ENCODE measurements around the gene SPDYE4.

The SPDYE4 gene

DNA sequence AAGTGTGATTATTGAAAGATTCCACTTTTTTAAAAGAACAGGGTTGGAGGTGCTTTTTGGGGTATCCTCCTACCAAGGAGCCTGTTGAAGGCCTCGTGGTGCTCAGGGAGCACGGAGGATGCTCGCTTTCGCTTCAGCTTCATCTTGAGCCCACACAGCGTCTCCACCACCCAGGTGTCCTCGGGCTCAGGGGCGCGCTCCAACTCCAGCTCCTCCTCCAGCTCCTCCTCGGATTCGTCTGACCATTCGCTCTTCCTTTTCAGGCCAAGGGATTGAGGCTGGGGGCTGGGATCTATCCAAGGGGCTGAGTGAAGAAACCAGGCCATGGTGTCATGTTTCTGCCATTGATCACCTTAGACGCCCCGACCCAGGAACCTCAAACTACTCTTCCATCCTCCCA is 1.2 kb downstream of the SPDYE4 start:
- no peak for ATAC-seq (replicated peaks)
- peaks cover 0 to 2% of the 10 kb centered on the region in 2 donors for H3K9me3 Mint-ChIP-seq
- no peaks in the 10 kb centered on the region for H3K36me3 Mint-ChIP-seq (ENCODE audit: insufficient read depth)

GRCh38 chr17:8755590-8756255 is 2.6 kb downstream of the SPDYE4 start:
- H3K4me3 Mint-ChIP-seq = no peak overlapping the region
- peaks cover 42 to 54% of the 10 kb centered on the region in 2 donors for H3K27me3 Mint-ChIP-seq
- H3K9me3 Mint-ChIP-seq = no peaks in the 10 kb centered on the region
- no peak overlapping the region for H3K27ac Mint-ChIP-seq
- DNase-seq (no peak), ATAC-seq (replicated peaks) (no peak)
- no peaks in the 10 kb centered on the region for H3K36me3 Mint-ChIP-seq (ENCODE audit: insufficient read depth)
- H3K4me1 Mint-ChIP-seq (ENCODE audit: low read depth in 2 of 2) = no peaks in the 10 kb centered on the region

More for the DNA sequence above, 1.2 kb downstream of the SPDYE4 start:
- no peak overlapping the region for H3K4me3 Mint-ChIP-seq
- no peaks in the 10 kb centered on the region for H3K4me1 Mint-ChIP-seq (ENCODE audit: low read depth in 2 of 2)
- no peak for DNase-seq
- H3K27ac Mint-ChIP-seq = no peak overlapping the region
- peaks cover 51 to 64% of the 10 kb centered on the region in 2 donors for H3K27me3 Mint-ChIP-seq

DNA sequence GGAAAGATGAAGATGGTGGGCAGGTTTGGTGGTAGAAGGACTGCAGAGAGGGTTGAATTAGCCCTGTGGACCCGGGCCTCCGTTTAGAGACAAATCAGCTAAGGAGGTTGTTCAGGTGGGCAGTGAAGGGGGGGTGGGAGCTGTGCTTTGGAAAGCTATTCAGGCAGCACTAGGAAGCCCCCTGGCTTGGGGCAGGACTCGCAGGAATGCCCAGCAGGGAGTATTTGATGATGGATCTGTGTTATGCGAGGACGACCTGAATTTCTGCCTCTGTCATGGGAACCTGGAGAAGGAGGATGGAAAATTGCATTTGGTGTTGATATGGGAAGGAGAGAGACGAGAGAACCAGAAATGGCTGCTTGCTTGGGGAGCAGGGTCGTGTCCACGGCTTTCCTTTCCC is 3.5 kb downstream of the SPDYE4 start:
- no peaks in the 10 kb centered on the region for H3K36me3 Mint-ChIP-seq (ENCODE audit: insufficient read depth)
- no peak overlapping the region for H3K27ac Mint-ChIP-seq
- DNase-seq (no peak), ATAC-seq (replicated peaks) (no peak)
- peaks cover 42 to 53% of the 10 kb centered on the region in 2 donors for H3K27me3 Mint-ChIP-seq
- no peaks in the 10 kb centered on the region for H3K4me1 Mint-ChIP-seq (ENCODE audit: low read depth in 2 of 2)
- no peaks in the 10 kb centered on the region for H3K9me3 Mint-ChIP-seq
- no peak overlapping the region for H3K4me3 Mint-ChIP-seq

- ATAC-seq (replicated peaks) (no peak), DNase-seq (no peak)
- H3K4me1 Mint-ChIP-seq (ENCODE audit: low read depth in 2 of 2) = no peaks in the 10 kb centered on the region
- peaks cover 42 to 53% of the 10 kb centered on the region in 2 donors for H3K27me3 Mint-ChIP-seq
- H3K4me3 Mint-ChIP-seq = no peak overlapping the region
- H3K36me3 Mint-ChIP-seq (ENCODE audit: insufficient read depth) = no peaks in the 10 kb centered on the region
- no peaks in the 10 kb centered on the region for H3K9me3 Mint-ChIP-seq
- no peak overlapping the region for H3K27ac Mint-ChIP-seq
Observed at GRCh38 chr17:8753976-8754440, 4.3 kb downstream of the SPDYE4 start.

- H3K36me3 Mint-ChIP-seq (ENCODE audit: insufficient read depth) = no peaks in the 10 kb centered on the region
- no peaks in the 10 kb centered on the region for H3K4me1 Mint-ChIP-seq (ENCODE audit: low read depth in 2 of 2)
Observed at GRCh38 chr17:8753136-8753975, 5.0 kb downstream of the SPDYE4 start.

DNA sequence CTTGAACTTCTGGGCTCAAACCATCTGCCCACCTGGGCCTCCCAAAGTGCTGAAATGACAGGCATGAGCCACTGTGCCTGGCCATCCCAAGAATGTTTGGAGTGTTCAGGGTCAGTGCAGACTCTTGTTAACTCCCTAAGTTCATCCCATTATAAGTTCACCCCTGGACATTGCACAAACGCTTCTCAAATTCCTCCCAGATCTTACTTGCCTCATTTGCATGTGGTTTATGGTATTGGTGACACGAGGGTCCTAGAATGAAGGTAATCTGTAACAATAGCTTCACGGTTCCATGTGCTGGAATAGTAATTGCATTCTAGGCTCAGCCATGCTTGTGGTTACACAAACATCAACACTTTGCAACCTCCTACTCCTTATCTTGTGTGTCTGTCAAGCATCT is 8.7 kb downstream of the SPDYE4 start:
- ATAC-seq (replicated peaks) = no peak
- Mint-ChIP-seq H3K4me1 (ENCODE audit: low read depth in 2 of 2) (peaks cover 4 to 8% of the 10 kb centered on the region in 2 donors), H3K4me3 (no peak overlapping the region), H3K27ac (no peak overlapping the region), H3K27me3 (peaks cover 10 to 16% of the 10 kb centered on the region in 2 donors), H3K36me3 (ENCODE audit: insufficient read depth) (peaks cover 11% of the 10 kb centered on the region), H3K9me3 (no peaks in the 10 kb centered on the region)
- DNase-seq = no peak

More at GRCh38 chr17:8753136-8753975, 5.0 kb downstream of the SPDYE4 start:
- no peak for DNase-seq
- peaks cover 41 to 51% of the 10 kb centered on the region in 2 donors for H3K27me3 Mint-ChIP-seq
- H3K4me3 Mint-ChIP-seq = no peak overlapping the region
- ATAC-seq (replicated peaks) = no peak
- no peaks in the 10 kb centered on the region for H3K9me3 Mint-ChIP-seq
- H3K27ac Mint-ChIP-seq = no peak overlapping the region

- Mint-ChIP-seq H3K4me3 (no peak overlapping the region), H3K9me3 (no peaks in the 10 kb centered on the region), H3K27me3 (peaks cover 0 to 6% of the 10 kb centered on the region in 2 donors), H3K36me3 (ENCODE audit: insufficient read depth) (peaks cover 16% of the 10 kb centered on the region), H3K27ac (no peak overlapping the region), H3K4me1 (ENCODE audit: low read depth in 2 of 2) (peaks cover 10 to 14% of the 10 kb centered on the region in 2 donors)
- DNase-seq (no peak), ATAC-seq (replicated peaks) (no peak)
Observed at GRCh38 chr17:8747742-8748141, 10.6 kb downstream of the SPDYE4 start.

- H3K9me3 Mint-ChIP-seq = no peaks in the 10 kb centered on the region
- H3K27ac Mint-ChIP-seq = peak overlapping the region; percentile 95 to 97
- DNase-seq (no peak), ATAC-seq (replicated peaks) (no peak)
- H3K4me3 Mint-ChIP-seq = peak overlapping the region; percentile 88 to 94
- peaks cover 10 to 14% of the 10 kb centered on the region in 2 donors for H3K4me1 Mint-ChIP-seq (ENCODE audit: low read depth in 2 of 2)
- no peaks in the 10 kb centered on the region for H3K27me3 Mint-ChIP-seq
- H3K36me3 Mint-ChIP-seq (ENCODE audit: insufficient read depth) = peaks cover 16% of the 10 kb centered on the region
Observed at GRCh38 chr17:8746501-8747236, 11.7 kb downstream of the SPDYE4 start.

- peak overlapping the region; percentile 95 to 97 for H3K27ac Mint-ChIP-seq
- peak; percentile 75 for ATAC-seq (replicated peaks)
- peaks cover 16% of the 10 kb centered on the region for H3K36me3 Mint-ChIP-seq (ENCODE audit: insufficient read depth)
- H3K4me1 Mint-ChIP-seq (ENCODE audit: low read depth in 2 of 2) = peaks cover 12 to 18% of the 10 kb centered on the region in 2 donors
- H3K4me3 Mint-ChIP-seq = peak overlapping the region; percentile 88 to 94
- no peaks in the 10 kb centered on the region for H3K27me3 Mint-ChIP-seq
- H3K9me3 Mint-ChIP-seq = no peaks in the 10 kb centered on the region
- peak; percentile 74 to 76 (median 75) for DNase-seq
Observed at GRCh38 chr17:8745586-8746500, 12.5 kb downstream of the SPDYE4 start.

GRCh38 chr17:8744086-8744785 is 14.1 kb downstream of the SPDYE4 start:
- H3K27ac Mint-ChIP-seq = peak overlapping the region; percentile 95 to 97
- peaks cover 16% of the 10 kb centered on the region for H3K36me3 Mint-ChIP-seq (ENCODE audit: insufficient read depth)
- H3K9me3 Mint-ChIP-seq = no peaks in the 10 kb centered on the region
- no peaks in the 10 kb centered on the region for H3K27me3 Mint-ChIP-seq
- DNase-seq (no peak), ATAC-seq (replicated peaks) (no peak)
- peak overlapping the region; percentile 88 to 94 for H3K4me3 Mint-ChIP-seq
- peaks cover 22 to 25% of the 10 kb centered on the region in 2 donors for H3K4me1 Mint-ChIP-seq (ENCODE audit: low read depth in 2 of 2)

DNA sequence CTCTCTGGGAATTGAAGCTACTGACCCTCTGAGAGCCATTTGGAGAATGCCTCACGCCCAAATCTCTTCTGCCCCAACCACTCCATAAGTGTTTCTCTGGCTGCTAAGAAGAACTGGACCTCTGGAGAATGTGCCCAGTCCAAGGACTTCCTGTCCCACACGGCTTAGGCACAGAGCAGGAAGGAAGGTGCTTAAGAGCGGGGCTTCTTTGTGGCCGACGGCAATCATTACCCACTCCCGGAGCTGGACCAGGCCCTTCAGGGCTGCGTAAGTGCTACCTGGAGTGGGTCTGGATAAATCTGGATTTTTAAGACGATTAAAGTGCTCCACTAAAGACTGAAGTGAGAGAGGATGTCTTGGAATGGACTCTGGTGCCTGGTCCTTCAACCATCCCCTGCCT is 15.5 kb downstream of the SPDYE4 start:
- no peak for DNase-seq
- ATAC-seq (replicated peaks) = no peak
- H3K4me3 Mint-ChIP-seq = no peak overlapping the region
- H3K27me3 Mint-ChIP-seq = no peaks in the 10 kb centered on the region
- peaks cover 16% of the 10 kb centered on the region for H3K36me3 Mint-ChIP-seq (ENCODE audit: insufficient read depth)
- peaks cover 23 to 30% of the 10 kb centered on the region in 2 donors for H3K4me1 Mint-ChIP-seq (ENCODE audit: low read depth in 2 of 2)
- H3K9me3 Mint-ChIP-seq = no peaks in the 10 kb centered on the region
- peak overlapping the region; percentile 91 to 97 for H3K27ac Mint-ChIP-seq

DNA sequence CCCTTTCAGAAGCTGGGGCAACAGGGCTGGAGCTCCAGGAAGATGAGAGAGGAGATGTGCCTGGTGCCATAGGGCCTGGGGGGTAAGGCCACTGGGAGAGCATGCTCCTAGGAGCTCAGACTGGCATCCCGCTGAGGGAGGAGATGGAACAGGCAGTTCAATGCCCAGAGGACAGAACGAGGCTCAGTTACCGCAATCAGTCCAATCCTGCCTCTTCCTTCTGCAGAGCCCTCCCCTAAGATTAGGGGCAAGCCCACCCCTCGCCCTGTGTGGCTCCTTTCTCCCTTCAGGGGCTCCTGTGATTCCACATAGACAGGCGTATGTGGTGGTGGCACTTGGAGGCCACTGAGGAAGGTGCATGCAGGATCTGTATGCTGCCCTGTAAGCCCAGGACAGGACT is 16.1 kb downstream of the SPDYE4 start:
- Mint-ChIP-seq H3K36me3 (ENCODE audit: insufficient read depth) (peaks cover 16% of the 10 kb centered on the region), H3K4me3 (no peak overlapping the region), H3K4me1 (ENCODE audit: low read depth in 2 of 2) (peaks cover 23 to 30% of the 10 kb centered on the region in 2 donors), H3K27me3 (no peaks in the 10 kb centered on the region), H3K27ac (peak overlapping the region in 1 of 2 donors; percentile 91), H3K9me3 (no peaks in the 10 kb centered on the region)
- ATAC-seq (replicated peaks) = no peak
- no peak for DNase-seq
